Fibroblast of skin of back (primary cell): ENCODE measurements around the gene CYBRD1.

Source experiments
- DNase-seq: peaks from one replicate; pipeline ENCODE4 v3.0.0-alpha.2; 2013

CYBRD1 gene

GRCh38 chr2:171553858-171554257 is 31.6 kb downstream of the CYBRD1 start:
- no peak for DNase-seq

GRCh38 chr2:171554991-171555615 is 32.8 kb downstream of the CYBRD1 start:
- DNase-seq, result no peak

- no peak for DNase-seq
Measured at GRCh38 chr2:171557363-171557762, 35.1 kb downstream of the CYBRD1 start.

GRCh38 chr2:171563301-171563700 is 41.0 kb downstream of the CYBRD1 start:
- no peak for DNase-seq

GRCh38 chr2:171564463-171564862 is 42.2 kb downstream of the CYBRD1 start:
- no peak for DNase-seq

- no peak for DNase-seq
Measured at GRCh38 chr2:171566057-171566456, 43.8 kb downstream of the CYBRD1 start.

- no peak for DNase-seq
Measured at GRCh38 chr2:171566753-171567152, 44.5 kb downstream of the CYBRD1 start.

- DNase-seq, result no peak
Measured at GRCh38 chr2:171568089-171568488, 45.8 kb downstream of the CYBRD1 start.

- DNase-seq, result no peak
Measured at GRCh38 chr2:171571721-171572120, 49.4 kb downstream of the CYBRD1 start.

GRCh38 chr2:171574149-171574795 is 52.0 kb downstream of the CYBRD1 start:
- DNase-seq, result peak; percentile 68

GRCh38 chr2:171575606-171576005 is 53.3 kb downstream of the CYBRD1 start:
- DNase-seq, result no peak

GRCh38 chr2:171578127-171578803 is 56.0 kb downstream of the CYBRD1 start:
- DNase-seq, result no peak

GRCh38 chr2:171579481-171579880 is 57.2 kb downstream of the CYBRD1 start:
- DNase-seq, result no peak

- DNase-seq, result no peak
Measured at GRCh38 chr2:171583566-171583965, 61.3 kb downstream of the CYBRD1 start.

- DNase-seq, result no peak
Measured at GRCh38 chr2:171584001-171584400, 61.7 kb downstream of the CYBRD1 start.

- no peak for DNase-seq
Measured at GRCh38 chr2:171587132-171587531, 64.9 kb downstream of the CYBRD1 start.

- DNase-seq, result no peak
Measured at GRCh38 chr2:171587567-171587966, 65.3 kb downstream of the CYBRD1 start.

- no peak for DNase-seq
Measured at GRCh38 chr2:171590116-171590515, 67.8 kb downstream of the CYBRD1 start.

- DNase-seq, result no peak
Measured at GRCh38 chr2:171592036-171592555, 69.8 kb downstream of the CYBRD1 start.

GRCh38 chr2:171595456-171595855 is 73.2 kb downstream of the CYBRD1 start:
- no peak for DNase-seq

- DNase-seq, result peak; percentile 90
Measured at GRCh38 chr2:171595896-171596295, 73.6 kb downstream of the CYBRD1 start.

- DNase-seq, result peak; percentile 69
Measured at GRCh38 chr2:171598713-171599319, 76.5 kb downstream of the CYBRD1 start.

GRCh38 chr2:171600126-171600525 is 77.9 kb downstream of the CYBRD1 start:
- DNase-seq, result no peak
